Uterus (tissue), 2 donors: ENCODE data around the gene ADAMTS17.

Experiments used
- POLR2A ChIP-seq, 2 donors: fragments of 450-650 bp; IDR thresholded peaks; one replicate each; pipeline ENCODE4 v1.6.1; 2016; ENCODE audit warnings: antibody characterized with exemption in 2 of 2, mild to moderate bottlenecking in 1 of 2, moderate library complexity in 1 of 2
- TF ChIP-seq, protein P1 (sequence below), 4 experiments: fragments of 200-600 bp in 2 of 4; fragments of 450-650 bp in 2 of 4; sonication (generic) in 2 of 4; IDR thresholded peaks; one replicate each; pipeline ENCODE4 v1.5.1; 2016 to 2019; ENCODE audit warnings: antibody characterized with exemption in 4 of 4, mild to moderate bottlenecking in 2 of 4, moderate library complexity in 1 of 4

DNA sequence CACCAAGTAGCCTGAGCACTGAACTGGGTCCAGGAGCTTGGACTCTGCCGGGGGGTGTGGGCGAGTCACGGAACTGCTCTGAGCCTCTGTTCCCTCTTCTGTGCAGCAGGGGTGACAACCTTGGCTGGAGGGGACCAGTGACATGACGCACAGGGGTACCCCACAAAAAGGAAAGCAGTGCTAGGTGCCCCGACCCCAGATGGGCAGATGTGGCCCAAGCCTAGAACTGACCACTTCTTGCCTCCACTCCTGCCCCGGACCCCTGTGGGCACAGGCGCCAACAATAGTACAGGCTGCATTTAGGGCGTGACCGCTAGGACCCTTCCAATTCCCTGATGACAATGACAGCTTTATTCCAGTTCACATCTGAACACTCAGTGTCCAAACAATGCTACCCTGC lies 352.7 kb downstream of the ADAMTS17 start:
- TF ChIP-seq, protein P1, sequence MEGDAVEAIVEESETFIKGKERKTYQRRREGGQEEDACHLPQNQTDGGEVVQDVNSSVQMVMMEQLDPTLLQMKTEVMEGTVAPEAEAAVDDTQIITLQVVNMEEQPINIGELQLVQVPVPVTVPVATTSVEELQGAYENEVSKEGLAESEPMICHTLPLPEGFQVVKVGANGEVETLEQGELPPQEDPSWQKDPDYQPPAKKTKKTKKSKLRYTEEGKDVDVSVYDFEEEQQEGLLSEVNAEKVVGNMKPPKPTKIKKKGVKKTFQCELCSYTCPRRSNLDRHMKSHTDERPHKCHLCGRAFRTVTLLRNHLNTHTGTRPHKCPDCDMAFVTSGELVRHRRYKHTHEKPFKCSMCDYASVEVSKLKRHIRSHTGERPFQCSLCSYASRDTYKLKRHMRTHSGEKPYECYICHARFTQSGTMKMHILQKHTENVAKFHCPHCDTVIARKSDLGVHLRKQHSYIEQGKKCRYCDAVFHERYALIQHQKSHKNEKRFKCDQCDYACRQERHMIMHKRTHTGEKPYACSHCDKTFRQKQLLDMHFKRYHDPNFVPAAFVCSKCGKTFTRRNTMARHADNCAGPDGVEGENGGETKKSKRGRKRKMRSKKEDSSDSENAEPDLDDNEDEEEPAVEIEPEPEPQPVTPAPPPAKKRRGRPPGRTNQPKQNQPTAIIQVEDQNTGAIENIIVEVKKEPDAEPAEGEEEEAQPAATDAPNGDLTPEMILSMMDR (IDR thresholded peaks at IDR 0.05): no peak
- no peak for TF ChIP-seq POLR2A (IDR thresholded peaks at IDR 0.05)
